ENCODE results near the gene CDH23.

Gene CDH23

GRCh38 chr10:71392791-71393781 lies 3.6 kb upstream of the CDH23 start:
- no peak for DNase-seq

- DNase-seq, result no peak
Observed at GRCh38 chr10:71393841-71394475, 2.8 kb upstream of the CDH23 start.

DNA sequence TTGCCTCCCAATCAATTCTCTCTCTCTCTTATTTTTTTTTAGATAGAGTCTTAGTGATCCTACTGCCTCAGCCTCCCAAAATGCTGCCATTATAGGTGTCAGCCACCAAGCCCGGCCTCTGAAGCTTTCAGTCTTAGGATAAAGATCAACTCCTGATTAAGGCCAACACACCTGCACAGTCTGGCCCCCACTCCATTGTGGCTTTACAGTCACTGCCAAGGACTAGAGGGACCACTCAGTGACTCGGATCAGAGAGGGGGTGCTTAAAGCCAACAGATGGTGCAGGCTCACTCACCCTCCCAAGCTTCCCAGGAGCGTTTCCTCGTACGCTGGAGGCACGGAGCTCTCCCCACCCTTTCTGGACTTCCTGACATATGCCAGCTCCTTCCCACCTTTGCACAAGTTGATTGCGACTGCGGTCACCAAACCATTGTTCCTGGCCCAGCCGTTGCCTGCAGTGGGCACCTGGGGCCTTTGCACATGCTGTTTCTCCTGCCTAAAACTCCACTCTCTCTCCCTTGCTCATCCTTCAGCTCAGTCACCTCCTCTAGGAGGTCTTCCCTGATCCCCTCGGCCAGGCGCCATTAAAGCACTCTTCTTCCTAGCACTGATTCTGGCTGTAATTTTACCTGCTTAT lies 1.7 kb upstream of the CDH23 start:
- no peak for DNase-seq

- DNase-seq, result no peak
Observed at GRCh38 chr10:71395621-71396020, 1.1 kb upstream of the CDH23 start.

- no peak for DNase-seq
Observed at GRCh38 chr10:71396084-71396710, 523 bp upstream of the CDH23 start.

DNA sequence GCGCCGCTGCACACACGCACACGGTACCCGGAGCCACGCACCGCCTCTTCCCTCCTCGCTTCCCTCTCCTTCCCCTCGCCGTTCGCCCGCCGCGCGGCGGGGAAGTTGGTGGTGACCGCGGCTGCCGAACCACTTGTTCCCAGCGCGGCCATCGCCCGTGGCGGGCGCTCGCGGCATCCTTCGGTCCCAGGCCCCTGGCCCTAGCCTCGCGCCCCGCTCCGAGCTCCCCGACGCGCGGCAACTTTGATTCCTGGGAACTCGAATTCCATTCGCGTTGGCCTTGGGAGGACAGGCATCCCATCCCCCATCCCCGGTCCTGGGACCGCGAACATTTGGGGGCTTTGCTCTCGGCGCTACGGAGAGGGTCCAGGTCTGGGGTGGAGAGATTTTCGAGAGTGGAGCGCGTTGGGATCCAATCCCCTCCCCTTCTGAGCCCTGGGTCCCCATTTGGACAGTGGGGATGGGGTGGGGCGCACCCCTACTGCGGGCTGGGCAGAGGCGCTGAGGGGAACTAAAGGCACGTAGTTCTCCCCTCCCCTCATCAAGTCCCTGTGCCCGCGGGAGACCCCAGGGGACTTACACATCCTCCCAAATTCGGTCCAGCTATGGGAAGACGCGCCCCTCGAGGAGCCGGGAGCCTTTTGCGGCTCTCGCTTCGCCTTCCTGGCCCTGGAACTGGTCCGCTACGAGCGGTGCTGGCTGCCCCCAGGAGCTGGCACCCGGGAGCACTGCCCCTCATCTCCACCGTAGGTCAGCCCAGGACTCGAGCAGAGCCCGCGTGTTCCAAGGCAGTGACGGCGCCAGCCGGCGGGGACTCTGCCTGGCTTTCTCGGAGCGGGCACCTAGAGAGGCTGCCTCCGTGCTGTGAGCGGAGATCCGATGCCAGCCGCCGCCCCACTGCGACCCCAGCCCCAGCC lies 834 bp downstream of the CDH23 start:
- no peak for DNase-seq

GRCh38 chr10:71398976-71399375 lies 2.3 kb downstream of the CDH23 start:
- DNase-seq, result no peak

DNA sequence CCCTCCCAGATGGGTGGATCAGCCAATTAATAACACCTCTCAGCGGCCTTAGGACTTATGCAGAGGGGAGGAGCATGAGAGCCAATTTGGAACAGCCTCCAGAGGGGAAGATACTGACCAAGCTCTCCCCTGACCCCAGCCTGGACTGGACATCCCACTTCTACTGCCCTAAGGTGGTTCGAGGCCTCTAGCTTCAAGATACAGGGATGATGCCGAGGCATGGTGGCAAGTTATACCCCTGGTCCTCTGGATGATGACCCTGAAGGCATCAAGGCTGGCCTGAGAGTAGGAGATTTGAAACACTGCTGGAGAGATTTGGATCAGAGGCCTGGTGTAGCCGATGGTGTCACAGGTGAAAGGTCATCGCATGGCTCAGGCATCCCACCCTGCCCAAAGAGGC lies 3.2 kb downstream of the CDH23 start:
- no peak for DNase-seq

DNA sequence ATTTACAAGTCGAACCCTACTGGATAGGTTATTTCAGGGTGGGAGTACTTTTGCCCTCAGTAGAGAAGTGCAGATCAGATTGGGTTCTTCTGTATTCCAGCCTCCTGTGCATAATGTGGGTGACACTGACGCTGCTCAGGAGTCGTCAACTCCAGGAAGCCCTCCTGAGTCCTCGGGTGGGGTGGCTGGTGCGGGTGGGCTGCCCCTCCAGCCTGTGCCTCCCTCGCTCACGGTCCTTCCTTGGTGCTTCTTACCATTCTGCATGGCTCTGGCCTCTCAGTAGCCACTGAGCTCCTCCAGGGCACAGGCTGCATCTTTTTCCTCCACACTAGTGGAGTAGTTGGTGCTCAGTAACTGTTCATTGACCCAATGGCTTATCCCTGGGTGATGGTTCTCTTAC lies 4.3 kb downstream of the CDH23 start:
- no peak for DNase-seq

GRCh38 chr10:71402005-71402404 lies 5.3 kb downstream of the CDH23 start:
- DNase-seq, result no peak

- DNase-seq, result no peak
Observed at GRCh38 chr10:71404503-71405295, 8.0 kb downstream of the CDH23 start.

- no peak for DNase-seq
Observed at GRCh38 chr10:71406878-71407277, 10.2 kb downstream of the CDH23 start.

- no peak for DNase-seq
Observed at GRCh38 chr10:71408436-71409225, 11.9 kb downstream of the CDH23 start.

GRCh38 chr10:71409516-71410104 lies 12.9 kb downstream of the CDH23 start:
- DNase-seq, result no peak

GRCh38 chr10:71413581-71413980 lies 16.9 kb downstream of the CDH23 start:
- no peak for DNase-seq

DNA sequence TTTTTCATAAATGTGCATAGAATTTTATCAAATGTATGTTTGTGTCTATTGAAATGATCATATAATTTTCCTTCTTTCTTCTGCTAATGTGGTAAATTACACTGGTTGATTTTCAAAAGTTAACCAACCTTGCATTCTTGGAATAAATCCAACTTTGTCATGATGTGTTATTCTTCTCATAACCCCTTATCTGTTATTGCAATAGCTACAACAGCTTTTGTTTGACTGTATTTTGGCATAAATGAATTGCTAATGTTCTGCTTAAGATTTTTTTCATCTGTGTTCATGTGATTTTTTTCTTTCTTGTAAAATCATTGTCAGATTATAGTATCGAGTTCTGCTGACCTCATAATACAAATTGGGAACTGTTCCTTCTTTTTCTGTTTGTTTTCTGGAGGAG lies 17.6 kb downstream of the CDH23 start:
- DNase-seq, result no peak

GRCh38 chr10:71419002-71419540 lies 22.4 kb downstream of the CDH23 start:
- no peak for DNase-seq

DNA sequence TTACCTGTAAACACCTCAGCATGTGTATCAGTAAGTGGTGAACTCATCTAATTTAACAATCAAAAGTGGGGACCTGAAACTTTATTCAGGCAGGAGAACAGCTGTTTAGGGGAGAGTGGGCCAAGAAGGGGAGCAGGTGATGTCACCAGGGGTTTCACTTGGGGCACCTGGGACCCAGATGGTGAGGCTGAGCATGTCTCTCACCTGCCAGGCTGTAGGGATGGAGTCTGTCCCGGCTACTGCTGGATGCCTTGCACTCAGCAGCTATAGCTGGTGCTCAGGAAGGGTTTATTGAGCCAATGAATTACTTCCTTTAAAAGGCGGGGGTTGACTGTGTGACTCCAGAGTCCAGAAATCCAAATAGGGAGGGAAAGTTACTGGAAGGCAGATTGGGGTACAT lies 23.0 kb downstream of the CDH23 start:
- no peak for DNase-seq

- DNase-seq, result no peak
Observed at GRCh38 chr10:71421075-71421434, 24.3 kb downstream of the CDH23 start.

- DNase-seq, result no peak
Observed at GRCh38 chr10:71423250-71423649, 26.5 kb downstream of the CDH23 start.
